IPS-11a (cell line): Measurements from ENCODE around the gene FRMD4A.

Source experiments
- H3K4me3 ChIP-seq: one replicate; pipeline ENCODE4 v1.5.1; 2013; ENCODE audit warnings: low read depth, low read length, control low read depth

Gene FRMD4A

DNA sequence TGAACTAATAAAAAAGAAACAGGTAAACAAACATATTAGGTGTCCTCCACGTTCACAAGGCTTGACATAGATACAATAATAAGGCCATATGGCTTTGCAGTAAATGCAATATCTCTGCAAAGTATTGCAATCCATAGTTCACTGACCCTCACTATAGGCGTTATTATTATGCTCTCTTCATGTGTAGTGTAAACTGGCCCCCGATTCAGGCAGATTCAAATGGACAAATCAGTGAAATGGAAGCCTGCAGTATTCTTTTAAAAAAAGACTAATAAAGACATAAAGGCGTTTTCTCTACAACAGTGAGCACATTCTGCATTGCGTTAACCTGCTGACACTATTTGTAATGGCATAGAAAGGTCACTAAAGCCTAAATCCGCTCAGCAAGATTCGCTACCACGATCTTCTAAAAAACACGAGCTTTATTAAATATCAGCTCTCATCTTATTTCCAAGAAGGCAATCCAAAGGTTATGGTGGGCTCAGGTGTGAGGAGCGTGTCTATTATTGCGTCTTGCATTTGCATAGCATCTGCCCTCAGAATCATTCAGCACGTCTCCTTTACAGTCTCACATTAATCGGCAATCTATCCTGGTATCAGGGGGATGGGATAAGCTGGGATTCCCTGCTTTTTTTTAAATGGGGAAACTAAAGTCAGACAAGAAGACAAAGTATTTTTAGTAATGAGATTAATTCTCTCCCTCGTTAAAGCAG, 36.2 kb downstream of the FRMD4A start:
- H3K4me3 ChIP-seq, result no peak overlapping the region

DNA sequence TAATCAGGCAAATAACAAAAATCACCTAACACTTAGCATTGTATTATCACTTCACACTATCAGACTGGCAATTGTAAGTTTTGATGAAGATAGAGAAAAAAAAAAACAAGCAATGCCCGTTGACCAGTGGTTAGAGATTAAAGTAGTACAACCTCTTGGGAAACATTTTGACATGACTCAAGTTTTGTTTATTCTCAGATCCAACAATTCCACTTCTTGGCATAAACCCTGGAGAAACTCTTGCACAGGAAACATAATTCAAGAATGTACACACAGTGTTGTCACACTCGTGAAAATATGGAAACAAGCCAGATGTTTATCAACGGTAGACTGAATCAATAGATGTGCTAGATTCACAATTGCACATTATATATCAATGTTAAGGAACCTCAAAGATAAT, 37.2 kb downstream of the FRMD4A start:
- H3K4me3 ChIP-seq, result no peak overlapping the region

DNA sequence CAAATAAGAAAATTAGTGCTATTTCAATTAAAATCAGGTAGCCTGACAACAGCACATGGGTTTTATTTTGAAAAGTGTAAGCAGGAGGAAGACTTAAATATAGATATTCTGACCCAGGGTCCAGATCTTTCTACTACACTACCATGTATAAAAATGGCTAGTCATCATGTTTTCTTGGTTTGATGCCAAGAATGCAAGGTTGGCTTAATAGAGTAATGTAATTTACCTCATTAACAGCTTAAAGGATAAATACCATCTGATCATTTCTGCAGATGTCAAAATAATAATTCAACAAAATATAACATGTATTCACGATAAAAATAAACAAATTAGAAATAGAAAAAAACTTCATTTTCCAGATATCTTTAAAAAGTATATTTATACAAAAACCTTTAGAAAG, 39.4 kb downstream of the FRMD4A start:
- no peak overlapping the region for H3K4me3 ChIP-seq

DNA sequence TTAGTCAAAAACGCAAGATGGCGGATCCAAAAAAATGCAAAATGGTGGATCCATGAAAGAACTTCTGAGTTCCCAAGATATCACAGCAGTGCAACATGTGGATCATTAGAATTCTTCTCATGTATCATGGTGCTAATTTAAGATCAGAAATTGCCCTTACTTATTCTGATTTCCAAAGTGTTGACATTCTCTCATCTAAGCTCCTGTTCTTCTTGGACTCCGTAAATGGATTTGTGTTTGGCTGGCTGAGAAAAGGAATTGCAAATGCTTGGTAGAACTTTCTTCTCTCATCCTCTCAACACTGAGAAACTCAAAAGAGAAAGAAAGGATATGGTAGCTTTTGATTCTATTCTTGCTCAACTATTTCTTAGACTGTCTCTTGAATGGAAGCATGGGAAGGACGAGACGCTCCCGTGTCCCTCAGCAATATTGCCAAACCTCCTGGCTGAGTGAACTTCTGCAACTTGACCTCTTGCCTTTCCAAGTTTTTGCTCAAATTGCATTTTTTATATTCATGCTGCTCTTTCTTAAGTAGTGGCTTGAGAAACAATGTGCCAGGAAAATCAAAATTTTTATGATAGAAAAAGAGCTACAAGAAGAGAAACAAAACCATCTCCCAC, 44.7 kb downstream of the FRMD4A start:
- H3K4me3 ChIP-seq, result no peak overlapping the region

DNA sequence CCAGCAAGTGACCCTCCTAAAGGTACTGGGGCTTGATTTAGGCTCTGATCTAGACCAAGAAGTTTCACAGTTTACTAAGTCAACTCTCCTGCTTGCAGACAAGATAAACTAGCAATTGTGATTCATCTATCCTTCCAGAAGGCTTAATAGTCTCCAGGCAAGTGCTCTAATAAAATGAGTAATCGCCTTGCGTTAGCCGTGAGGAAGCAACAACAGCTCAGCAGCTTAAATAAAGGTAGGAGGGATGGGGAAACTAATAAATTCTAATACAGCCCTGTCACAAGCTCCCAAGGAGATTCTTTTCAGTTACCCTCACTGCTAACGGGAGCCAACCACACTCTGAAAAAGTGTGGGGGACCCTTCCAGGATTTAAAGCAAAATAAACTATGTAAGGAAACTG, 48.4 kb downstream of the FRMD4A start:
- H3K4me3 ChIP-seq, result no peak overlapping the region

DNA sequence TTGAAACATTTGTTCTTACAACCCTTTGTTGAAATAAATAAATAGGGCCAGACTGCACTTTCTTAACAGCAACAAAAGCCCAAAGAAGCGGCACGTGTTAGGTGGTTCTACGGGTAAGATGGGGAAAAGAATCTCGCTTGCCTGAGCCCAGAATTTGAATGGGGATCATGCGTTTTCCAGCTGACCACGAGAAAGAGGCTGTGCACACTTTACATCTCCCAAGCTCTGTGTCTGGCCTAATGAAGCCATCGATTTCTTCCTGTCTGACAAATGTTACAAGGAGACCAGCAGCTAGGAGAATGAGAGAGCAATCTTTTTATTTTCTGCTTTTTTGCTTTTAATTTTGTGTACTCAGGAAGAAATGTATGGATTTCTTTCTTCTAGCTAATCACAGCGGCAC, 52.2 kb downstream of the FRMD4A start:
- H3K4me3 ChIP-seq, result no peak overlapping the region

DNA sequence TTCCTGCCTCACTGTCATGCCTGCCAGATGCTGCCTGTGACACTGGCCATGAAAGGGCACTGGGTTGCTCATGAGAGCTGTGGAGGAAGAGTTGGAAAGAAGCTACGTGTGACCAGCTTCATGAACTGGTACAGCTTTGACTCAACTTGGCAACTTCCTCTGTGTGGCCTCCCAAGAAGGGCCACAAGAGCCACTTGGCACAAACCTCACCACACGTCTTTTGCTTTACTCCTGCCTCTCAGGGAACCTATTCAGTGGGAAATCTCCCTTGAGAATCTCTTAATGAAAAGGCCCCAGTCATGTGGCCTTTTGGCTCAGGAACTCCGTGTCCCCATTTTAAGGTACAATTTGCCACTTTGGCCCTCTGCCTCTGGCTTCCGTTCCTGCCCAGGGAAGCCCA, 54.5 kb downstream of the FRMD4A start:
- no peak overlapping the region for H3K4me3 ChIP-seq

DNA sequence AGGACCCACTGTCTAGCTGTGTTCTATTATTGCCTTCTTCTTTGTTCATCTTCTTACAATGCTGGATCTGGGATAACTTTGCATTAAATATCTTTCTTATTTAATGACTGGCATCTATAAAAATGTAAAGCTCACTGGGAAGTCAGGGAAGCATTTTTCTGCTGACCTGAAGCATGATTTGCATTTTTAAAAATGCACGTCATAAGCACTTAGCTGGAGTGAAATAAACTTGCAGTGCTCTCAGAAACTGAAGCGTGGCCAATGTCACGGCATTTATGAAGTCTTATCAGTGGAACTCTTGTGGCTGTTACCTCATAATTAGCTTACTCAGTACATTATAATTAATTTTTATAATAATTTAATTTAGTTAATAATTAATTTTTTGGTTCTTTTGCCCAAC, 59.1 kb downstream of the FRMD4A start:
- H3K4me3 ChIP-seq, result no peak overlapping the region

DNA sequence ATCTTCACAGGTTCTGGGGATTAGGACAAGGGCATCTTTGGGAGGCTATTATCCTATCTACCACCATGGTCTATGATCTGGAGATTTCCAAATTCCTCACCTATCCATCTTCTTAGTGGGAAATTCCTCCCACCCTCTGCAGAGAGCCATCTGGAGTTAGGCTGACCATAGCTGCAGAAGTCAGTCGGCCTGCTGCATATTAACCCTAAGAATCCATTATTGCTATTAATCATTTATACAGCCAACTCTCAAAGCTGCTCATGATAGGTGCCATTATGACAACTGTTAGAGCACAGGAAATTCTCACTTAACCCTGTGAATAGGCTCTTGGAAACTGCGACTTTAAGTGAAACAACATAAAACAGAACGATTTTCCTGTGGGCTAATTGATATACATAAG, 60.4 kb downstream of the FRMD4A start:
- H3K4me3 ChIP-seq, result no peak overlapping the region

DNA sequence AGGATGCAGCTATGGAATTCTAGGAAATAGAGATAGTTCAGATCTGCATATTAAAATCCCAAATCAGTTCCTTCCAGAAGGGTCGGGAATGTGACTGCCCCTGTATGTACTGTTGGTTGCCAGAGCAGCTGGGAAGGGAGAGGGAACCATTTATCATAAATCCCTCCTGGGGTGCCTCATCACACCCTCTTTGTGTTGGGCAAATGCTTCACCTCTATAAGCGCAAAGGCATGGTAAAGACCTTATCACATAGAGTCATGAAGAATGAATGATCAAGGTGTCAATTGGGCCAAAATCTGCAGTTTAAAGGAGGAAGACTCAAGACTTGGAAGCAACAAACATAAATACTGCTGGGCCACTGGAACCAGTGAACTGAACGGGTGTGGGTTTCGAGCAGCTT, 65.0 kb downstream of the FRMD4A start:
- H3K4me3 ChIP-seq, result no peak overlapping the region

DNA sequence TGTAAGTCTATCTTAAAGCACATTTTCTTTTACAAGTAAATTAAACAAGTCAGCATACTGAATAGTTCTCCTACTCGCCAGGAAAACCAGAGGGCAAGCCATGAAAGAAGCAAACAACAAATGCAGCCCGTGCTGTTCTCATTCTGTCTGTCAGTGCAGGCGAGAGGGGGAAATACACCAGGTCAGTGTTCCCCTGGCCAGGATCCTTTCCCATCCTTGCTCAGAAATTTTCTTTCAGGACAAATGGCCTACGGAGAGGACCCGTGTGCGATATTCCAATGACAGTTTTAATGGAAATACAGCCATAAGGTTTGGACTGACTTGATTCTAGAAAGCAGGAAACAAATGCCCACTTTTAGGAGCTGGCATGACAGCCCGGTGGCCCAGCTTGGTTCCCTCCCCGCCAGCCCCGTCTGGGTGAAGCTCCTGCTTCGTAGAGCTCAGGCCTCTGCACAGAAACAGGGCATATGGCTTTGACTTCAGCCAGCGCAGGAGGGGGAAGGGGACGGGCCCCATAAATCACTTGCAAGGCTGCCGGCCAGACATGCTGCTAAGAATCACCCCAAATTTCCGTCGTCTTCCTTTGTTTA, 67.8 kb downstream of the FRMD4A start:
- no peak overlapping the region for H3K4me3 ChIP-seq

DNA sequence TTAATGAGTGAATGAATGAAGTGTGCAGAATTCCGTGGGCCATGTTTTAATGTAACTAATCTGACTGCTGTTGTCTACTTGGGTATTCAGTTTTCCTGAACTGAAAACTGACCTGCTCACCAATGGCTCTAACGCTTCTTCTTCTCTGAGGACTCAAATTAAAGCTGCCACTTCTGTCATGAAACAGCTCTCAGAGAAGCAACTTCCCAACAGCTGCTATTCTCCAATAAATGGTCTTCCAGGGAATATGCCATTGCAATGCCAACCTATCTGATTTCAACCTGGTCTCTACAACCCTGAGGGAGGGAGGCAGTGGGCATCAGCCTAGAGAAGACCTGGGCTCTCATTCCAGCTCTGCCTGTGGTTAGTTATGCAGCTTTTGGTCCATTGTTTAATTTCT, 69.4 kb downstream of the FRMD4A start:
- H3K4me3 ChIP-seq, result no peak overlapping the region

DNA sequence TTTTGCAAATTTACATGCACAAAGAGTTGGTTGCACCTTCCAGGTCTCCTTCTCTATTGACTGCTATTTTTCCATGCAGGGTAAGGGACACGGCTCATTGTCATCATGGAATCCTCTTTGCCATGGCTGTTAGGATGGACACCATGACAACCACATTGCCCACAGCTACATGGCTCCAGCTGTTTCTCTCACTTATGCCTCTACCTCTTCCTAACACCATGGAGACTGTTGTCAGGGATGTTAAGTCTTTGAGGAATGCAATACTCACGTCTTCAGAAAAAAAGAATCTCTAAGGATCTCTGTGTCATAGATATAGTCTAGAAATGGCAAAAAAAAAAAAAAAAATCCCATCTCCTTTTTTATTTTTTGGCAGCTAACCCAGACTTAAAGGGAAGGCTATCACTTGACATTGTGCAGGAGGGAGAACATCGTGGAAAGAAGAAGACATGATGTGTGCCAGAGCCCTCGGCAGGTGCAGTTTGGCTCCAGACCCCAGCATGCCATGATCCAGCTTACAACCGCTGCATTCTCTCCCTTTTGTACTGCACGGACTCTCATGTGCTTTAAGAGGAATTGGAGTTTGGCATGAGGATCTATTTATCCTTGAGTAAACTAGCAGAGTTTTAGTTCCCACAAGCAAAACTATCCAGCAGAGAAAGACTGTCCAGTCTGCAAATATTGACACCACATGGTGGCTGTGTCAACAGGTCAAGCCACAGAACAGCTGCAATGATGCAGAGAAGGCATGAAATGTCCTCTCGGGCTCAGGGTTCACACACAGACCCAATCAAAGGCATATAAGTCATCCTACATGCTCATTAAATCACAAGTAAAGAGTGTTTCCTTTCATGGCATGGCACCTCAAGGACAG, 70.8 kb downstream of the FRMD4A start:
- H3K4me3 ChIP-seq, result no peak overlapping the region

DNA sequence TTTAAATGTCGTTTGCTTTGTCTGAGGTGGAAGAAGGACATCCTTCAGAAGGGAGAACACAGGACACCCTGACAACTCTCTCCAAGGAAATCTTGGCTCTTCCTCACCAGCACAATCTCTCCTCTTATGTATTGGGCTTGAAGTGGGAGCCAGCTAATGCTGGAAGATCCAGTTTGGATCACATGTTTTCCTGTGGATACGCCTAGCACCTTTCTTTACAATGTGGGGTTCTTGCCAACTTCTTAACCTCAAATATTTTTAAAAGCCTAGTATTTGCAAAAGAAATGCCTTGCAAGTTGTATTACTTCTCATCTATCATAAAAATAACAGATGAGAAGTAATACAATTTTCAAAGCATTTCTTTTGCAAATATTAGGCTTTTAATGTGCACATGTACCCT, 76.4 kb downstream of the FRMD4A start:
- no peak overlapping the region for H3K4me3 ChIP-seq

DNA sequence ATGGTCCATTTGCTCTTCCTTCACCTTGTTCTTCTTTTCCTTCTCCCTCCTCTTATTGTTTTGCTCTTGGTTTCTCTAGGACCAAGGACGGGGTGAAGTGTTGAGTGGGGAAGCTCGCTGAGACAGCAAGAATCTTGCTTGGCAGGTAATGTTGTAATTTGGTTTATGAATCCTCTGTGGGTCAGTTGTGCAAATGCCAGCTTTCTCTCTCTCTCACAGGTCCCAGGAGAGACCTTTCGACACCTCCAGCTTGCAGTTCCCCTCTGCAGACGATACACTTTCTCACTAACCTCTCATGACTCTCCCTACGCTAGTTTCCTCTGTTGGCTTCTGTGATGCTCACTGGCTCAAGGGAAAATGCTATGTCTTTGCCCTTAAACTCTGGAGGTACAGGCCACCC, 77.0 kb downstream of the FRMD4A start:
- H3K4me3 ChIP-seq, result no peak overlapping the region

DNA sequence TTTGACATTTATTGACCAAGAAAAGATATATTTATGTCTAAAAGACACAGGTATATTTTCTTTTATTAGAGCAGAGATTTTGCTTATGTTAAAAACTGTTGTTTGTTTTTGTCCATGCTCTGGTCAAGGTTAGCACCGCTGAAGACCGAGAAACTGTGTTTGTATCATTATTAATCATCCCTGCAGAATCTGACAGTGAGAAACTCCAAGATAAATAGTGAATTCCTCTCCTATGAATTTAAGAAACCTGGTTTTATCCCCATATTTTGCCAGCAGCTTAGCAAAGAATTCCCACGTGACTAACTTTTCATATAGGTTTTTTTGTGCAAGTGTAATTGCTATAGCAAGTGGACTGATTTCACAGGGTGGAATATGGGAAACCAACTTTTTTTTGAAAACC, 77.6 kb downstream of the FRMD4A start:
- no peak overlapping the region for H3K4me3 ChIP-seq

DNA sequence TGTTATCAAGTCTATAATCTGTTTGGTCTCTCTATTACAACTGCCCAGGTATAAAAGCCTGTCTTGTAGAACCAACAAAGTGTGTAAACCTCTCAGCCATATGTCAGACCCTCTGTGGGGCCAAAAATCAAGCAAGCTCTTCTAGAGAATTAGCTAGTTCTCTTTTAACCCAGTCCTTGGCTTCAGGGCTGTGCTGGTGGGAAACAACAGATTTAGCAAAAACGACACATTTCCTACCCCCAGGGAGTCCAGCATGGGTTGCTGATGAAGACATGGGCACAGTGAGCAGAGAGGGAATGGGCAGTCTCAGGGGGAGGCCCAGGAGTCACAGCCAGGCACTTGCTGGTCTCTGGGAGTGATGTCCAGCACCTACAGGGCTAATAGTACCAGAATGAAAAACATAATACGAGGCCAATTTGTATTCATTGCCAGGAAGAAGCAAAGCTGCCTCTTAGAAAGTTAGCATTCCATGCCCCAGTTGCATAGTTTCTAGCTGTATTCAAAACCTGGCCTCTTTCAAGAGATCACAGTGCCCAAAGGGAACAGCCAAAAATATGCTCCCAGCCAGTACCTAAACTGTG, 80.1 kb downstream of the FRMD4A start:
- no peak overlapping the region for H3K4me3 ChIP-seq

DNA sequence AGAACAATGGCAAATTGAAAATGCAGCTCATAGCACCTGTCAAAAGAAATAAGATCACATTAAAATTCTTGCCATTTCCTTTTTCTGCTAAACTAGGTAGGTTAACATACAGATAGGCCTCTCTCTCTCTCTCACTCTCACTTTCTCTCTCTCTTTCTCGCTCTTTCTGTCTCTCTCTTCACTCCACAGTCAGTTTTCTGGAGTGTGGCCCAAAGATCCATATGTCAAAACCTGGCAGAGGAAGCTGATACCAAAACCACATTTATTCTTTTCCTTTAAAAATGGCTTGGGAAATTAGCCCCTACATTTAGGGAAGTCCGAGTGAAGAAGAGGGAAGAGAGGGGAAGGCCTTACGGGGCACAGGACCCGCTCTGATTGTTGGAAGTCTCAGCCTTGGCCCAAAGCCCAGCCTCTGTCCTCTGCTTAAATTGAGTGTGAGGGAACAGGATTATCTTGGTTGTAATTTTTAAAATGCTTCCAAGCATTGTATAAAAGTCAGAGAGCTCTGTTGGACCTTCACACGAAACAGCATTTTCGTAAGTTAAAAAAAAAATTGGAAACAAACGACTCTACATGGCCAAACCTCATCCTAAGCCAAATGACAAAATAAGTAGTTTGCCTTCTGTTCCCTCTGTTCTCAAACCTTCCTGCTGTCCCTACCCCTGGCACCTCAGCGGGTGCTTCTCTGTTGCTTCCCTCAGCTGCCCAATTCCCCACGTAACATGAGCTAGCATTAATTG, 83.2 kb downstream of the FRMD4A start:
- no peak overlapping the region for H3K4me3 ChIP-seq

DNA sequence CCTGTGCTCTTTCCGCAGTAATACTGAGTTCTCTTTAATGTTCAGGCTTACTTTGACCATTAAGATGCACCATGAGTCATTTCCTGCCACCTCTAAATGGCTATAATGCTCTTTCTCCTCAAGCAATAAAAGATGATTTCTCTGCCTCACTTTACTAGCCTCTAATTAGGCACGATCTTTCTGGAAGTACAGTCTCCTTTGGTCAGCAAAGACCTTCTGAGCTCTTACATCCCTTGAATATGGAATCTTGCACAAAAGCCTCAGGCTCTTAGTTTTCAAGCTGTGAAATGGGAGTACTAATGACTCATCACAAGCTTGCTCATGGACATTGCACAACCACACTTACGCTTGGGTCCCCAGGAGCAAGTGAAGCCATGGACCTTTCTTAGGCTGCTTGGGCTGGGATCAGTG, 85.9 kb downstream of the FRMD4A start:
- no peak overlapping the region for H3K4me3 ChIP-seq

DNA sequence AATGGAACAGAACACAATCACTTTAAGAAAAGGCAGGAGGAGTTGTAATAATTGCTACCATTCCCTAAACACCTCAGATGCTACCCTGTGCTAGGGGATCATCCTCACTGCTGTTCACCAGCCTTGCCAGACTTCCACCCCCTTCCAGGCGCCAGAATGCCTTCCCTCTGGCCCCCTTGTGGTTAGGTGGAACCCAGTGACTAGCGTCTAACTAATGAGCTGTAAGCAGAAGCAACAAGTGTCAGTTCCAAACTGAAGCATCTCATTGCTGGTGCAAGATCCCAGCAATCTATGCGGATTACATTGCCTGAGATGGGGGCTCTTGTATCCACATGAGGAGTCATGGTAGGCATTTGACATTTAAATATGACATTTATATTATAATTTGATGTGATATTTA, 86.6 kb downstream of the FRMD4A start:
- no peak overlapping the region for H3K4me3 ChIP-seq

DNA sequence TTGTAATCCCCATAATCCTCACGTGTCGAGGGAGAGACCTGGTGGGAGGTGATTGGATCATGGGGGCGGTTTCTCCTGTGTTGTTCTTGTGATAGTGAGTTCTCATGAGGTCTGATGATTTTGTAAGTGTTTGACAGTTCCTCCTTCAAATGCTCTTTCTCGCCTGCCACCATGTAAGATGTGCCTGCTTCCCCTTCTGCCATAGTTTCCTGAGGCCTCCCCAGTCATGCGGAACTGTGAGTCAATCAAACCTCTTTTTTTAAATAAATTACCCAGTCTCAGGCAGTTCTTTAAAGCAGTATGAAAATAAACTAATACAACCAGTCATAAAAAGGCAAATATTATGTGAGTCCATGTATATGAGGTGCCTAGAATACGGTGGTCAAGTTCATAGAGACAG, 87.5 kb downstream of the FRMD4A start:
- no peak overlapping the region for H3K4me3 ChIP-seq
